Spleen (tissue), 11 donors: ENCODE results near the gene EPAS1. TPM values are rescaled to one million over a fixed set of nuclear protein-coding genes. Genes with fewer than 3 reads are reported as not detected.
A peak's percentile ranks its signal among the peaks of the same experiment; 100 is the strongest.

Experiments
- DNase-seq: peaks from one replicate; pipeline ENCODE4 v3.0.0-alpha.2; 2020
- H3K27ac ChIP-seq, 8 donors: fragments of 200-600 bp; sonication (generic) in 7 of 8; 1 replicate in 4 of 8; 2 replicates in 4 of 8; pipeline versions ENCODE4 v1.5.0 to v1.8.0; 2016 to 2021; ENCODE audit warnings: inconsistent platforms in 4 of 8, mild to moderate bottlenecking in 4 of 8, moderate library complexity in 1 of 8
- H3K27me3 ChIP-seq, 7 donors: fragments of 200-600 bp; sonication (generic) in 6 of 7; replicated peaks in 1 of 7; 1 replicate in 4 of 7; 2 replicates in 3 of 7; pipeline versions ENCODE4 v1.5.0 to v1.8.0; 2016 to 2021; ENCODE audit warnings: inconsistent platforms in 3 of 7, mild to moderate bottlenecking in 1 of 7
- H3K36me3 ChIP-seq, 6 donors: fragments of 200-600 bp; sonication (generic) in 5 of 6; 1 replicate in 4 of 6; 2 replicates in 2 of 6; pipeline versions ENCODE4 v1.5.0 to v1.8.0; 2016 to 2021; ENCODE audit warnings: inconsistent platforms in 2 of 6
- H3K4me1 ChIP-seq, 6 donors: fragments of 200-600 bp; sonication (generic) in 5 of 6; 1 replicate in 3 of 6; 2 replicates in 3 of 6; pipeline versions ENCODE4 v1.5.0 to v1.8.0; 2016 to 2021; ENCODE audit warnings: inconsistent platforms in 3 of 6
- H3K4me3 ChIP-seq, 8 donors: fragments of 200-600 bp; sonication (generic) in 7 of 8; 1 replicate in 4 of 8; 2 replicates in 4 of 8; pipeline versions ENCODE4 v1.5.0 to v1.8.0; 2016 to 2021; ENCODE audit warnings: inconsistent platforms in 4 of 8, mild to moderate bottlenecking in 4 of 8, moderate library complexity in 2 of 8
- H3K9me3 ChIP-seq, 8 donors: fragments of 200-600 bp; sonication (generic) in 7 of 8; 1 replicate in 4 of 8; 2 replicates in 4 of 8; pipeline versions ENCODE4 v1.5.0 to v1.8.0; 2016 to 2021; ENCODE audit warnings: inconsistent platforms in 4 of 8
- POLR2A ChIP-seq, 3 donors: fragments of 450-650 bp; IDR thresholded peaks; one replicate each; pipeline ENCODE4 v1.5.1; 2017; ENCODE audit warnings: antibody characterized with exemption in 3 of 3, mild to moderate bottlenecking in 1 of 3
- POLR2AphosphoS5 ChIP-seq, 3 donors: sonication (generic); formaldehyde crosslinking; IDR thresholded peaks; one replicate each; pipeline ENCODE4 v1.5.1; 2017; ENCODE audit warnings: antibody characterized with exemption in 3 of 3
- WGBS, 5 donors: extraction: QIAGEN DNeasy Blood & Tissue Kit in 3 of 5; methylation state at CpG; one replicate each; pipeline versions ENCODE4 v1.1.5 to v1.1.7; 2013 to 2018; 5-methylcytosine and 5-hydroxymethylcytosine counted together
- intact Hi-C: fragments of 100-400 bp; cut with DNase I; formaldehyde crosslinking; loops from one replicate; pipeline ENCODE4 v1.15.0; 2023; ENCODE audit warnings: low total_unique reads
- polyA plus RNA-seq, 3 donors: library from polyadenylated mRNA; stranded (reverse); fragments of 200-250 nt; gene quantifications; one replicate each; pipeline ENCODE4 v1.2.1, GENCODE V29; 2013
- total RNA-seq, 7 donors: library from RNA; depleted of rRNA in 3 of 7; stranded (reverse); fragments of >200 nt in 3 of 7; fragmentation: NEBNext Ultra II Directional in 4 of 7; extraction: Animal tissue kit (Norgen Biotek cat#: 25700) in 4 of 7; gene quantifications; one replicate each; pipeline versions ENCODE4 v1.1.0 to v1.2.1, GENCODE V29; 2016 to 2021
- TF ChIP-seq, protein P1 (sequence below), 11 experiments: fragments of 200-600 bp in 7 of 11; fragments of 450-650 bp in 4 of 11; sonication (generic) in 4 of 11; IDR thresholded peaks in 8 of 11; conservative IDR thresholded peaks in 3 of 11; 1 replicate in 7 of 11; 2 replicates in 4 of 11; pipeline versions ENCODE4 v1.4.0 to v1.8.0; 2016 to 2021; ENCODE audit warnings: antibody characterized with exemption in 11 of 11, inconsistent platforms in 4 of 11, mild to moderate bottlenecking in 1 of 11
- donor health status: healthy with polysubstance abuse.
- donor health status: DM: no; HTN: no; CAD: no; lungs with moderate emphysema.
- donor health status: DM: no; HTN: no; CAD: no.
- donor health status: Bipolar disorder and iron deficiency.
- donor health status: healthy.
- donor health status: DM: no; HTN: no; CAD: no.
- donor health status: DM: yes; HTN: yes; CAD: no.

EPAS1 gene
- total and polyA plus RNA-seq, 10 donors, result 30.5 to 330 (median 213) TPM

DNA sequence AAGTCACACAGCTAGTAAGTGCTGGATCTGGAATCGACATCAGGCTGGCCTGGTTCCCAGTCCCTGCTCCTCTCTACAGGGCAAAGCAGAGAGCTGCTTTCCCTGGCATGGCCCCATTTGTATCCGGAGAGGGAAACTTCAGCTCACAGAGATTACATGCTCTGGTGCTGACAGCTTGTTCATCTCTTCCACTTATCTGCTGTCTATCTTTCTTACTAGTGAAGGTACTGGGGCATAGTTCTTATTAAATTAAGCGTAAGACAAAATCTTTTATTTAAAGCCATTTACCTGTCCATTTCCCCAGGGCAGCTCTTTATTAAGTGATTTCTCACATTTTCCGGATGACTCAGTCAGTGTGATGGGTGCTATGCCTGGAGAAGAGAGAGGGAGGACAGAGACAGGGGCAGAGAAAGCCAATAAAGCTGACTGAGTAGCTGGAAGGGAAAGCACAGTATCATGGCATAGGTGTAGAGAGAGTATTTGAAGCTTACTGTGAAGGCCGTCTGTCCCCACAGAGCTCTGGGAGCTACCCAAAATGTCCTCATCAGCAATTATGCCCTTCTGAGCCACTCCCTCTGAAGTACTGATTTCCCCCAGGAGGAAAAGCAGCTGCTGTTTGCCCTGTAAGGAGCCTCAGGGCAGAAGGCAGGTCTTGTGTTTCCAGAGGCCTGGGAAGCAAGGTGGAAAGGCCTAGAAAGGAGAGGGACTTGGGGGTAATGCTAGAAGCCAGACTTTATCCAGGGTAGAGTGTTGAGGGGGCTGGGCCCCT lies 44.1 kb upstream of the EPAS1 start:
- H3K4me3 ChIP-seq, result no peak overlapping the region
- peaks cover 0 to 35% (median 23%) of the 10 kb centered on the region in 6 donors for H3K4me1 ChIP-seq
- H3K36me3 ChIP-seq, result no peaks in the 10 kb centered on the region
- intact Hi-C loops, result no loop called here
- TF ChIP-seq, protein P1, sequence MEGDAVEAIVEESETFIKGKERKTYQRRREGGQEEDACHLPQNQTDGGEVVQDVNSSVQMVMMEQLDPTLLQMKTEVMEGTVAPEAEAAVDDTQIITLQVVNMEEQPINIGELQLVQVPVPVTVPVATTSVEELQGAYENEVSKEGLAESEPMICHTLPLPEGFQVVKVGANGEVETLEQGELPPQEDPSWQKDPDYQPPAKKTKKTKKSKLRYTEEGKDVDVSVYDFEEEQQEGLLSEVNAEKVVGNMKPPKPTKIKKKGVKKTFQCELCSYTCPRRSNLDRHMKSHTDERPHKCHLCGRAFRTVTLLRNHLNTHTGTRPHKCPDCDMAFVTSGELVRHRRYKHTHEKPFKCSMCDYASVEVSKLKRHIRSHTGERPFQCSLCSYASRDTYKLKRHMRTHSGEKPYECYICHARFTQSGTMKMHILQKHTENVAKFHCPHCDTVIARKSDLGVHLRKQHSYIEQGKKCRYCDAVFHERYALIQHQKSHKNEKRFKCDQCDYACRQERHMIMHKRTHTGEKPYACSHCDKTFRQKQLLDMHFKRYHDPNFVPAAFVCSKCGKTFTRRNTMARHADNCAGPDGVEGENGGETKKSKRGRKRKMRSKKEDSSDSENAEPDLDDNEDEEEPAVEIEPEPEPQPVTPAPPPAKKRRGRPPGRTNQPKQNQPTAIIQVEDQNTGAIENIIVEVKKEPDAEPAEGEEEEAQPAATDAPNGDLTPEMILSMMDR (IDR thresholded peaks at IDR 0.05 in 8 of 11, conservative IDR thresholded peaks at IDR 0.05 in 3 of 11), result peak in 1 of 11 experiments; percentile 15
- TF ChIP-seq POLR2A (IDR thresholded peaks at IDR 0.05), result no peak
- H3K9me3 ChIP-seq, result no peaks in the 10 kb centered on the region
- peak overlapping the region in 7 of 8 donors; percentile 6 to 68 (median 47) for H3K27ac ChIP-seq
- no peaks in the 10 kb centered on the region for H3K27me3 ChIP-seq
- 57 to 83% (median 72%) methylated on average over 5 of the region's 5 CpGs for WGBS, 5 donors
- DNase-seq, result no peak

DNA sequence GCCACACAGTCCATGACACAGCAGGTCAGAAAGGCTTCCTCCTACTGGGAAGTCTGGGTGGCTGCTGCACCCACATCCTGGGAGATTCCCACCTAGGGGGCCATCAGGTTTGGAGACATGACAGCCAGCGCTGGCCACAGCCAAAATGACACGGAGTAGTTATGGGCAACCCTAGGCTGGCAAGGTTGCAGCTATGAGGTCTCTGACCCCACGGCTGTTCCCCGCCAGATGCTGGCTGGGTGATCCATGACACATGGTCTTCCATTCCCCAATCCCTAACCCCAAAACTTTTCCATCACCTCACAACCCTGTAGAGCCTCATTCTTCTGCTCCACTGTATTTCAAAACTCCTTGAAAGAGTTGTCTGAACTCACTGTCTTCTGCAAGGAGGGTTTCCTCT lies 42.7 kb upstream of the EPAS1 start:
- intact Hi-C loops, result no loop called here
- Histone ChIP-seq H3K9me3 (no peaks in the 10 kb centered on the region), H3K36me3 (no peaks in the 10 kb centered on the region), H3K27me3 (no peaks in the 10 kb centered on the region), H3K4me1 (peaks cover 0 to 45% (median 29%) of the 10 kb centered on the region in 6 donors), H3K4me3 (no peak overlapping the region), H3K27ac (no peak overlapping the region)
- no peak for DNase-seq
- TF ChIP-seq POLR2AphosphoS5 (IDR thresholded peaks at IDR 0.05), result no peak
- WGBS, 5 donors, result 66 to 84% (median 69%) methylated on average over 4 of the region's 4 CpGs

DNA sequence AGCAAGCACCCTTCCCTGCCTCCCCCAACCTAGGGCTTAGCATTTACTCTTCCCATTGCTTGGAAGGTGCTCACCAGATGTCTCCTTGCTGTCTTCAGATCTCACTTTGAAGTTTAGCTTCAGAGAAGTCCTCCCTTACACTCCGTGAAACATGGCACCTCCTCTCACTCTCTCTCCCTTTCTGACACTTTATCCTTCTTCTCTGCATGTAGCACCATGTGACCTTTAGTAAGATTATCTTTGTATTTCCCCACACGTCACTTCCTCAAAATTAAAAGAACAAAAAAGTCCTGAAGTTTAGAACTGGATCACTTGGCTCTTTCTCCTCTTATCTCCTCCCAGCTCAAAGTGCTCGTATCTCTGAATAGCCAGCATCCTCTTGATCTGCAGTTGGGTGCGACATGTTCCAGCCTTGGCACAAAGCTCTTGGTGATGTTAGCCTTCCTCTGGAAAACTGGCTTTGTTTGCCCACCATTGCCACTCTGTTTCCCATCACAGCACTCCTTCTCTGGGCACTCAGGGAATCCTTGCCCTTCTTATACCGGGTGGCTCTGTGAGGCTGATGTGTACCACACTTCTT lies 40.6 kb upstream of the EPAS1 start:
- no peaks in the 10 kb centered on the region for H3K27me3 ChIP-seq
- H3K4me3 ChIP-seq, result no peak overlapping the region
- TF ChIP-seq POLR2A (IDR thresholded peaks at IDR 0.05), result no peak
- TF ChIP-seq, protein P1 (IDR thresholded peaks at IDR 0.05 in 8 of 11, conservative IDR thresholded peaks at IDR 0.05 in 3 of 11), result no peak
- TF ChIP-seq POLR2AphosphoS5 (IDR thresholded peaks at IDR 0.05), result no peak
- DNase-seq, result no peak
- H3K4me1 ChIP-seq, result peaks cover 0 to 51% (median 33%) of the 10 kb centered on the region in 6 donors
- H3K36me3 ChIP-seq, result no peaks in the 10 kb centered on the region
- intact Hi-C loops, result no loop called here
- WGBS, 5 donors, result 47 to 66% (median 63%) methylated on average over 5 of the region's 5 CpGs
- H3K27ac ChIP-seq, result peak overlapping the region in 7 of 8 donors; percentile 1 to 76 (median 47)
- no peaks in the 10 kb centered on the region for H3K9me3 ChIP-seq

DNA sequence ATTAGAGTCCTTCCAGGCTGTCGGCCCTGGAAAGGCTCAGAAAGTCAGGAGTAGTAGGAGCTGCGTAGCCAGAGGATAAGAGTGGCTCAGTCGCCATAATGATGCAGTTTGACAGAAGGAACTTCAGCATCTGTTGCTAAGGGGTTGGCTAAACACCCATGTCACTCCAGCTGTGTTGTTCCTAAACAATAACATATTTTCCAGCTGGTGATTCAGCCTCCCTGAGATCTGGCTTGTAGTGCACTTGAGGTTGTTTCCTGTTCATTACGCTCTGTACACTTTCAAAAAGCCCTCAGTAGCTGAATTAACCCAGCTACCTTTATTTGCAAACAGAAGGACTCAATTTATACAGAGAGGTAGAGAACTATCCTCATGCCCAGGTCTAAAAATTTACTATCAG lies 39.7 kb upstream of the EPAS1 start:
- no peak overlapping the region for H3K4me3 ChIP-seq
- H3K36me3 ChIP-seq, result no peaks in the 10 kb centered on the region
- WGBS, 5 donors, result 36 to 62% (median 56%) methylated on average over 4 of the region's 4 CpGs
- H3K9me3 ChIP-seq, result no peaks in the 10 kb centered on the region
- H3K27me3 ChIP-seq, result no peaks in the 10 kb centered on the region
- H3K27ac ChIP-seq, result peak overlapping the region in 7 of 8 donors; percentile 1 to 76 (median 47)
- DNase-seq, result no peak
- TF ChIP-seq POLR2AphosphoS5 (IDR thresholded peaks at IDR 0.05) (no peak), POLR2A (IDR thresholded peaks at IDR 0.05) (no peak)
- TF ChIP-seq, protein P1 (IDR thresholded peaks at IDR 0.05 in 8 of 11, conservative IDR thresholded peaks at IDR 0.05 in 3 of 11), result no peak
- H3K4me1 ChIP-seq, result peaks cover 0 to 46% (median 30%) of the 10 kb centered on the region in 6 donors
- intact Hi-C loops, result no loop called here
